Measurements from ENCODE around the gene CUEDC2.

- no peak for TF ChIP-seq POLR2AphosphoS5 (IDR thresholded peaks at IDR 0.05; ENCODE audit: low read depth, low read length)
- TF ChIP-seq POLR2A (IDR thresholded peaks at IDR 0.05; ENCODE audit: low read depth, low read length) = no peak
Observed at GRCh38 chr10:102408728-102409603, 23.4 kb downstream of the CUEDC2 start.
